NOMO-1 treated with dmso at 0.1 percent for 144 hours (cell line): Measurements from ENCODE around the gene GASK1B.

Experiments used
- DNase-seq: peaks from one replicate; lab custom pipeline; 2025; ENCODE audit not compliant: unreplicated experiment; lab: John Stamatoyannopoulos, UW

GASK1B gene

GRCh38 chr4:158189422-158189821 is 16.6 kb upstream of the GASK1B start:
- no peak for DNase-seq

GRCh38 chr4:158186815-158187214 is 14.0 kb upstream of the GASK1B start:
- no peak for DNase-seq

DNA sequence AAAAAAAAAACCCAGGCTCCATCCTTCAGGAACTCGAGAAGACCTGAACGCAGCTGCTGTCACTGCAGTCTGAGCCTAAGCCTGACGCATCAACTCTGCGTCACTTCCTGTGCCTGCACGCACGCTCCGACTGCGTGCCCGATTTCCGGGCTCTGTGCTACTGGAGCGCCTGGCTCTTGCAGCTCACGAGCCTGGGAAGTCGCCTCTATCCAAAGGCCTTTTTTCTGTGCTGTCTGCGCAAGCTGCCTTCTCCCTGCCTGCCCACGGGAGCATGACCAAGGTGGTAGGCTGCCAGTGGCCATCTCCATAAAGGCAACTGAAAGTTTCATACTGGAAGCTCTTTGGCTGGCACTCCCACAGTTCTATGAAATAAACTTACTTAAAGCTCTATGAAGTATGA is 9.9 kb upstream of the GASK1B start:
- no peak for DNase-seq

DNA sequence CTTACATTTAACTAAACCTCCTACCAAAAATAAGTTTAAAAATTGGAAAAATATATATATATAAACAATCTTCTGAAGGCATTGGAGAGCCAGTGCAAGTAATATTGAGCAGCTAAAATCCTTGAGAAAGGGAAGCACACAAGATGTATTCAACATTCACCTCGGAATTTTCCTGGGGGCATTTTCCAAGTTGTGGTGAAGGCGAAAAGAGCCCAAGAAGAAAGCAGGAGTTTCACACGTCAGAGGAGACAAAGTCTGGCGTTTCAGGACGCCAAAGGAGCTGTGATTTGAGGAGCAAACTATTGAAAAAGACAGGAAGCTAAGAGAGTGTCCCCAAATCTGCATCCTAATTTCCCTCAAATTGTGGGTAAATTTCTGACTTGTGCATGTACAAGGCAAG is 9.1 kb upstream of the GASK1B start:
- no peak for DNase-seq

DNA sequence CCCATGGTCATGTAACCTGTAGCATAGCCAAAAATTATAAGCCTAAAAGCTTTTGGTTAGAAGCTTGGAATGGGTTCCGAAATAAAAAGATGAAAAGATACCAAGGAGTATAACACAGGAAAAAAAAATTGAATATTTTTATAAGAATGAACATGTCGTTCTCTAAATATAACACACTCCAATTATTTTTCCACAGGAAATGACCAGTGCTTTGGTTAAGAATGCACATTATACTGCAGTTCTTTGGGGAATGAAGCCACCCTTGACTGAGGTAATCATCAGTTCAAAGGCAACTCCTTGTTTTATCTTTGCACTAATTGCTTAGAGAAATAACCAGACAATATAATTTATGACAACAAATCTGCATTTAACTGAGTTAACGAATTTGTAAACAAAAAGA is 6.6 kb upstream of the GASK1B start:
- no peak for DNase-seq

DNA sequence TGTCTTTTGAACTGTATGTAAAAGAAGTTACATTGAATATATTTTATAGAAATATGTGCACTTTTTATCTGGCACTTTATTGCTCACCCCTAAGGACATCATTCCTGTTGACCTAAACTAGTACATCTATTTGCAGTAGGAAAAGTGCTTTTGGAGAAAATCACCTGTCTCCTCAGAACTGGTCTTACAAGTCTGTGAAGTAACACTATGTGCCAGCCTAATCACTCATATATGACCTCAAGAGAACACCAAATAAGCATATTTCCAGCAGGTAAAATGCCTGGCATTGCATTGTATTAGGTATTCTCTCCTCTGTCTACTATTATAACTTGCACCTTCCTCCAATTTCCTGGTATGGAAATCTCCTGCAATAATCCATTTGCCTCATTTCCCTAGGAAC is 4.0 kb upstream of the GASK1B start:
- no peak for DNase-seq

DNA sequence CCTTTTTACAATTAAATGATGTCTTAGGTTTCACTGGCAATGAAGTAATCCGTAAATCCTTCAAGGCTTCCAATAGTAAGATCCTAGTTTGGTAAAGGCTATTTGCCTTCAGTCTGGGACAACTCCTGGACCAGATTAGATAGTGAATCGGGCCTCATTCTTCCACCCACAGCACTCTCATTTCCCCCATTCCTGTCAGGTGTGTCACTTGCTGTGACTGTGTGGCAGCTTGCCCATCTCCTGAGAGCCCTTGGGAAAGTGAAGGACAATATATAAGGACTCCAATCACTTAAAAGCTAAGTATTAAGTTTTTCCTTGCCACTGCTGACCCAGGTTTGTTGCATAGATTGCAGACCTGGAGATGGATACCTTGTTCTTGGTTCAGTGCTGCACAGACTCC is 3.3 kb upstream of the GASK1B start:
- no peak for DNase-seq

DNA sequence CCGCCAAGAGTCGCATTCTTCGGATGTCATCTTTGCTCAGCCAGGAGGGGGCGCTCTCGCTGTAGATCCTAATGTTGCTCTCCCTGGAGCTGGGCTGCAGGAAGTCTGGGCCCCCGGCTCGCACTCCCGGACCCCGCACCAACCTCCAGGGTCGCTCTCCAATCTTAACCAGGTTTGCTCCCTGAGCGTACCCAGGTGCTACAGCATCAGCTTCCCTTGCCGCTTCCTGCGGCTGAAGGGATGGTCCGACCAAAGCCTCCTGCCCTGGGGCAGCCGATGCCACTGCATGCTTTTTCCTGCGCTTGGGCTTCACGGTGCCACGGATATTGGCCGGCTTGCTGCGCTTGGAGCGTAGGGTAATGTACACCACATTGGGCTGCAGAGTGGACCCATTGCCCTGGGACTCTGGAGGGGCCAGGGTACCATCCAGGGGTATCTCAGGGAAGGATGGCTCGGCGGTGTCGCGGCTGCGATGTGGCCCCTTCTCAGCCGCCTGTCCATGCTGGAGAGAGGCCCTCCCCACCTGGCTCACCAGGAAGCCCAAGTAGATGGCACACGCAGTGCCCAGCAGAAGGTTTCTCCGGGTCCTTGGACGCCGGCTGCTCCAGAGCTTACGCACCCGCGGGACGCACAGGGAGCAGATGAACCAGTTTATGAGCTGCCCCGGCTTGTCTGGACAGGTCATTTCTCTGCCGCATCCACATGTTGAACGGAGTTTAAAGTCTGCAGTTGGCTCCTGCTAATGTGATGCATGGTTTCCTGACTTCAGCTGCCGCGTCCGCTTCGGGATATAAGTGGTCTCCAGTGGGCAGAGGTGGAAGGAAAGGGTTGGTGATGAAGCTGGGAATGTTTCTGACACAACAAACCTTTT is 1.9 kb downstream of the GASK1B start:
- no peak for DNase-seq

GRCh38 chr4:158169931-158170690 is 2.7 kb downstream of the GASK1B start:
- DNase-seq: peak; percentile 78

GRCh38 chr4:158169506-158169905 is 3.3 kb downstream of the GASK1B start:
- no peak for DNase-seq

DNA sequence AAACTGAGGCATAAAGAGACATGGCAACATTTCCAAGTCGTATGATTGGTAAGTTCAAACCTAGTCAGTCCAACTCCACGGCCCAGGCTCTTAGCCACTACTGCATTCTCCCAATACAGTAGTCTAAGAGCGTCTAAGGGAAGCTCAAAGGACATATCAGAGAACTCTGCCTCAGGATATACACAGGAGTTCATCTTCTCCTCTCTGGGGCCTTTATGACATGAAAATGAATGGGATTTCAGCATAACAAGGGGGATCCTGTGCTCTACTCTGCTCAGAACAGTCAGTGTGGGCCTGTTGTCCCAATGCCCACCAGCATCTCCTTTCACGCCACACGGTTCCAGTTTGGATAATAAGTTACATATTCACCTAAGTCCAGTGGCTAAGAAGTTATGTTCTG is 4.2 kb downstream of the GASK1B start:
- DNase-seq: no peak

- no peak for DNase-seq
Measured at GRCh38 chr4:158166701-158167100, 6.1 kb downstream of the GASK1B start.

- DNase-seq: no peak
Measured at GRCh38 chr4:158164768-158165213, 8.0 kb downstream of the GASK1B start.

DNA sequence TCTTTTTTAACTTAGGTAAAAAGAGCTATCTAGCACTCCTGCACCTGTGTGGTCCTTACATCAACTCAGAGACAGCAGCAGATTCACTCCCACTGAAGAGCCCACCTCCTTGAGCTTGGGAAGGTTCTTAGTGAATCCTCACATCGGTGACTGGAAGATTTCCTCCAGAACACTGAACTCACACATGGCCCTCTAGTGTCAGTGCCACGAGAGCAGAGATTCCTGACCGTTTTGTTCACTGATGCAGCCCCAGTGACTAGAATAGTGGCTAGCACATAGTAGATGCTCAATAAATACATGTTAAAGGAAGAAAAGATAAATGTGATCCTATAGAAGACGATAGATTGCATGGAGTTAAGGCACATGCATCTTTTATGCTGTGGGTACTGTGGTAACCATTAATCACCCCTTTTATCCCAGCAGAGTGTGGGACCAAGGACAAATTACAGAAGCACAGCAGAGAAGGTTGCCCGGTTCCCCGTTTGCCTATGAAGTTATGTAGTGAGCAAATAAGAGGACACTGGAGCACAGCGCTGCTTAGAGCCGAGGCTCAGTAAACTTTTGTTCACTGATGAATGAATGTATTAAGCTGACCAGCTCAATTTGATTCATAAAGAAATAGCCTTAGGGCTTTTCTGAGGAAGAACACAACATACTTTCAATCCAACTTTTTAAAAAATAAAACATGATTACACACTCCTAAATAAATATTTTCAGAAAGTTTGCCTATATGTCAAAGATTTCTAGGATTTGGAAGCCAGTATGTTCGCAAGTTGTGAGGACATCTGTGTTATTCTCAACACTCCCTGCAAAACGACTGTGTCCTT is 8.7 kb downstream of the GASK1B start:
- no peak for DNase-seq

DNA sequence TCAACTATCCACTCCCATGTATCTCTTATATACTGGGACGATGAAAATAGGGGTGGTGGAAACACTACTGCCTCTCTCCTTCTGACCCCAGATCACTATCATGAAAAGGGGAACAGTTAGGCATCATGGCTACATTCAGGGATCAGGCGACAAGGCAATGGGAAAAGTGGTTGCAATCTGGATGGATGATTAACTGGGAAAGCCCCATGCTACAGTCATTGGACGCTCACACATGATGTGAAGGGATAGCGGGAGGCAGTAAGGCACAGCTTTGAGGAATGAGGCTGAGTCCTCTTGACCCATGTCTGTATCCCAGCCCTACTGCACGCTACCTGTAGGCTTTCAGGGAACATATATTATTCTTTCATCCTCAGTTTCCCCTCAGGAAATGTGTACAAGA is 10.2 kb downstream of the GASK1B start:
- DNase-seq: no peak

- no peak for DNase-seq
Measured at GRCh38 chr4:158161551-158162354, 11.1 kb downstream of the GASK1B start.

- no peak for DNase-seq
Measured at GRCh38 chr4:158159718-158160094, 13.1 kb downstream of the GASK1B start.

GRCh38 chr4:158159054-158159717 is 13.6 kb downstream of the GASK1B start:
- DNase-seq: no peak

DNA sequence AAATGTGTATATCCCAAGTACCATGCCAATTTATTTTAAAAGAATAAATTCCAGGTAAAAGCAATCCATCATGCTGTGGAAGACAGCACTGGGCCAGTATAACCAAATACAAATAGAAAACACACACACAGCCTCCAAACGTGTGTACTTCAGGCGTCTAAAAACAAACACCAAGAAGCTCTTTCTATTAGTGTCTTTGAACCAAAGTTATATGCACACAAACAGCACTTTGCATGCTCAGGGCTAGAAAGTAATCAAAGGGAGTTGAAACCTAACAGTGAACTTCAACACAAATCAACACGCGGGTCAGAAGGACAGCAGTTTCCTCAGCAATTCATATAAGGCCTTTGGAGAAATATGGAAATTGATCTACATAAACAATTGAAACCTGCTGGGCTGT is 15.4 kb downstream of the GASK1B start:
- no peak for DNase-seq
